Measurements from ENCODE around the gene RGS7BP.
A peak's percentile ranks its signal among the peaks of the same experiment; 100 is the strongest.

Gene RGS7BP

DNA sequence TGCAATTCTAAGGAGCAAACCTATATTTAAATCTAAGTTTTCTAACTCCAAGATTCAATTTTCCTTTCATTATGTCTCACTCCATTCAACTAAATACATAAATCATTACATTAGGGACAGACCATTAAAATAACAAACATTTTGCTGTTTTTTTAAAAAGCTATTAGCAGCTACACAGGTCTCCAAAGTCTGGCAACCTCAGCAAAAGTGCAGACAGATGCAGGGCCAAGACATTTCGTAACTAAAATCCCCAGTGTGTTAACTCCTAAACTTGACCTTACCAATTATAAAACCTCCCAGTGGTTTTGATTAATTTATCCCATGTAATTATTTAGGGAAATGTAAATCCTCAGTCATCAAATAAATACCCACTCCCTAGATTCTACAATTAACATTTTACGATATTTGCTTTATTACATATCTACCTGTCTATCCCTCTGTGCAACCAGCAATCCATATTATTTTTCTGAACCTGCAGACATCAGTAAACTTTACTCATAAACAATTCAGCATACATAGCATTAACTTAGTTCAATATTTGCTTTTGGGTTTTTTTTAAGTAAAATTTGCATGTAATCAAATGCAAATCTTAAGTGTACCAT is 64.7 kb downstream of the RGS7BP start:
- no peak for DNase-seq (ENCODE audit: low read depth in 1 of 2, low spot score in 1 of 2)
- TF ChIP-seq JUND (IDR thresholded peaks at IDR 0.05; ENCODE audit: low read depth) = no peak
- in situ Hi-C loops (cut with HindIII; ENCODE audit: low pct_unique_long_range_greater_than_20kb, low sequenced_read_pairs) = no loop called here

GRCh38 chr5:64575561-64575960 is 69.7 kb downstream of the RGS7BP start:
- in situ Hi-C loops (cut with HindIII; ENCODE audit: low pct_unique_long_range_greater_than_20kb, low sequenced_read_pairs) = no loop called here
- TF ChIP-seq JUND (IDR thresholded peaks at IDR 0.05; ENCODE audit: low read depth) = no peak
- DNase-seq (ENCODE audit: low read depth in 1 of 2, low spot score in 1 of 2) = no peak

DNA sequence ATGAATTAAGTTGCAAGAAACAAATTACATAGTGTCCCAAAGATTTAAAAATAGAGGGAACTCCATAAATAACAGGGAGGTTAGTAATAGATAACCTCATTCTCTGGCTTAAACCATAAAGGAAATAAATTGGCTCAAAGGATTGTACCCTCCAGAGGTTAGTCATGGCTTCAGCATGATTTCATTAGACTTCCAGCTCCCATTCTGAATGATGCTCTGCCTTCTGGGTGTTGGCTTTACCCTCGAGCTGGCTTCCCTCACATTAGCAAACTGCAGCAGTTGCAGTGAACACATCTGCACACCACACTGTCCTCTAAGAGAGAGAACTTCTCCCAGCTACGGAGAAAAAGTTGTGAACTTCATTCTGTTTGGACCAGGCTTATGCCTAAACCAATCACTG is 70.4 kb downstream of the RGS7BP start:
- in situ Hi-C loops (cut with HindIII; ENCODE audit: low pct_unique_long_range_greater_than_20kb, low sequenced_read_pairs) = no loop called here
- no peak for TF ChIP-seq JUND (IDR thresholded peaks at IDR 0.05; ENCODE audit: low read depth)
- no peak for DNase-seq (ENCODE audit: low read depth in 1 of 2, low spot score in 1 of 2)

DNA sequence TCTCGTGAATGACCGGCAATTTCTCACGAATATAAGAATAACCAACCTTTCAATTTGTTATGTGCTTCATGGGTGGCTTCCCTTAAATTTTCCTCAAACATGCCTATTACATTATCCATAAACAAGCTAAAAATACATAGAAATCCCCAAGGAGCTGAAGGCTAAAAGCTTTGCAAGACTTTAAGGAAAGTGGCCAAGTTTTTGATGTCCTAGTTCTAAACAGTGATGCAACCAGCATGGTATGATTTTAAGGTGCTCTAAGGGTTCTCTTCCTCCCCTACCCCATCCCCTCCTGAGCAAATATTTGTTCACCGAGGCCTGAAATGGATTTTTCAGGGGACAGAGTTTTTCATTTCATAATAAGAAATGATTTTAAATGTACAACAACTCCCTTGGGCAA is 79.8 kb downstream of the RGS7BP start:
- TF ChIP-seq JUND (IDR thresholded peaks at IDR 0.05; ENCODE audit: low read depth) = no peak
- in situ Hi-C loops (cut with HindIII; ENCODE audit: low pct_unique_long_range_greater_than_20kb, low sequenced_read_pairs) = no loop called here
- DNase-seq (ENCODE audit: low read depth in 1 of 2, low spot score in 1 of 2) = no peak

- no peak for TF ChIP-seq JUND (IDR thresholded peaks at IDR 0.05; ENCODE audit: low read depth)
- in situ Hi-C loops (cut with HindIII; ENCODE audit: low pct_unique_long_range_greater_than_20kb, low sequenced_read_pairs) = no loop called here
- no peak for DNase-seq (ENCODE audit: low read depth in 1 of 2, low spot score in 1 of 2)
Observed at GRCh38 chr5:64587370-64587769, 81.6 kb downstream of the RGS7BP start.

GRCh38 chr5:64592730-64593341 is 87.0 kb downstream of the RGS7BP start:
- in situ Hi-C loops (cut with HindIII; ENCODE audit: low pct_unique_long_range_greater_than_20kb, low sequenced_read_pairs) = no loop called here
- DNase-seq (ENCODE audit: low read depth in 1 of 2, low spot score in 1 of 2) = no peak
- TF ChIP-seq JUND (IDR thresholded peaks at IDR 0.05; ENCODE audit: low read depth) = no peak

DNA sequence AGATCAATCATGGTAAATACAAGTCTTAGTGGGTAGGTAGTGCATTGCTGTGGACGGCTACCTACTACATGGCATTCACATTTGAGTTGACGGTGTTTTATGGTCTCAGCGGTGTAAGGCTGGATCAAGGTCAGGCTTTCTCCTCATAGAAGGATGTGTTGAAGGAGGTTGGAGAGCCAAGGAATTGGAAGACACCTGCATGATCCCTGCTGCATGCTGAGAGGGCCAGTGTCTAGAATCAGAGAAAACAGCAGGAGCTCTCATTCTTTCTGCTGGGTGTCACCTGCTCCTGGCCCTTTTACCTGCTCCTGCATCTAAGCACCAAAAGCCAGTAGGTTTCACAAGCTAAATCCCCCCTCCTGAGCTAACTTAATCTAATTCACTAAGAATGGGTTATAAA is 88.2 kb downstream of the RGS7BP start:
- no peak for TF ChIP-seq JUND (IDR thresholded peaks at IDR 0.05; ENCODE audit: low read depth)
- DNase-seq (ENCODE audit: low read depth in 1 of 2, low spot score in 1 of 2) = no peak
- in situ Hi-C loops (cut with HindIII; ENCODE audit: low pct_unique_long_range_greater_than_20kb, low sequenced_read_pairs) = no loop called here

GRCh38 chr5:64594601-64595000 is 88.8 kb downstream of the RGS7BP start:
- TF ChIP-seq JUND (IDR thresholded peaks at IDR 0.05; ENCODE audit: low read depth) = no peak
- in situ Hi-C loops (cut with HindIII; ENCODE audit: low pct_unique_long_range_greater_than_20kb, low sequenced_read_pairs) = no loop called here
- DNase-seq (ENCODE audit: low read depth in 1 of 2, low spot score in 1 of 2) = peak in 1 of 2 experiments; percentile 4

DNA sequence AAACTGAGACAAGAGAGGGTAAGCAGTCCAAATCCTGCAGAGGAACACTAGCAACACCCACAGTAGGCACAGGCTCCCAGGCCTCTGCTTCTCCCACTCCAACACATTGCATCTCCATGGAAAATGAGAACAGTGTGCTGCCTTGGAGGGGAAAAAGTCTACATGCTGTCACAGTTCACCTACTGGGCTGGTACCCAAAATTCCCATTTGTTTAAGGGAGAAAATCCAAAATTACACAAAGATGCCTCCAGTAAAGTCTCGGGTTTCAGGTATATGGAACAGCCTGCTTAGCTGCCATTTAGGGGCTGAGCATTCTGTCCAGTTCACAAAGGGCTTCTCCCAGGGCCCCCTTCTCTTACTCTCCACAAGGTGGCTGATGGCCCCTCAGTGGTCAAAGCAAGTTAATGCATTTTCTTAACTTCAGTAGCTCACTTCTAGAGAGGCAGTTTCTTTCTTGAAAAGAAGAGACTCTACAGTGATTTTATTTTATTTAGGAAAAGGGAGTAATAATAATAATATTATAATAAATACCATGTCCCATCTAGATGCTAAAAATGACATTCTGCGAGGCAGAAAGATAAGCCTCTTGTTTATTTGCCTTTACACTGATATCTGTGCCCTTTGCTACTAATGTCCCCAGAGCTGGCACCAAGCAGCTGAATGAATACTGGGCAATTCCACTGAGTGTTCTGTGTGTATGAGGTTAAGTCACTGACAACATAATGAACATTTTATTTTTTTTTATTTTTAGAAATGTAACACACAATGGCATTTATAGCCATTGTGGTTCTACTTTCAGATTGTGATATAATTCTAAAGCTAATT is 89.4 kb downstream of the RGS7BP start:
- in situ Hi-C loops (cut with HindIII; ENCODE audit: low pct_unique_long_range_greater_than_20kb, low sequenced_read_pairs) = no loop called here
- TF ChIP-seq JUND (IDR thresholded peaks at IDR 0.05; ENCODE audit: low read depth) = no peak
- DNase-seq (ENCODE audit: low read depth in 1 of 2, low spot score in 1 of 2) = peak in 1 of 2 experiments; percentile 27

GRCh38 chr5:64599226-64599625 is 93.4 kb downstream of the RGS7BP start:
- no peak for TF ChIP-seq JUND (IDR thresholded peaks at IDR 0.05; ENCODE audit: low read depth)
- DNase-seq (ENCODE audit: low read depth in 1 of 2, low spot score in 1 of 2) = no peak
- in situ Hi-C loops (cut with HindIII; ENCODE audit: low pct_unique_long_range_greater_than_20kb, low sequenced_read_pairs) = no loop called here

DNA sequence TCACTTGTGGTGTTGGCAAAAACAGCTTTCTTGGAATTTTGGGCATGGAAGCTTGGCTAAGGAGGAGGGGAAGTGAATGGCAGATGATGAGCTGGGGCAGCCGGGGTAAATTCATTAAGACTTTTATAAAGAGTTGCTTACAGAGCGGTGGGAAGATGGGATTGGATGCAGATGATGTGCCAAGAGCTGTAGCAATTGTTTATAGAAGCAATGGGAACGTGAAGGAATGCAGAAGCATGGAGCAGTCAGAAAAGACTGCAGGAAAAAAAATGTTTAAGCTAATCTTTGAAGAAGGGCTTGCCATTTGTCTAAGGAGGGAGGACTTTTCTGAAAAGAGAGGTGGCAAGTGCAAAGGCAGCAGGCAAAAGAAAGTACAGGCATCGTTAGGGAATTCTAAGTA is 97.9 kb downstream of the RGS7BP start:
- TF ChIP-seq JUND (IDR thresholded peaks at IDR 0.05; ENCODE audit: low read depth) = no peak
- in situ Hi-C loops (cut with HindIII; ENCODE audit: low pct_unique_long_range_greater_than_20kb, low sequenced_read_pairs) = no loop called here
- no peak for DNase-seq (ENCODE audit: low read depth in 1 of 2, low spot score in 1 of 2)

DNA sequence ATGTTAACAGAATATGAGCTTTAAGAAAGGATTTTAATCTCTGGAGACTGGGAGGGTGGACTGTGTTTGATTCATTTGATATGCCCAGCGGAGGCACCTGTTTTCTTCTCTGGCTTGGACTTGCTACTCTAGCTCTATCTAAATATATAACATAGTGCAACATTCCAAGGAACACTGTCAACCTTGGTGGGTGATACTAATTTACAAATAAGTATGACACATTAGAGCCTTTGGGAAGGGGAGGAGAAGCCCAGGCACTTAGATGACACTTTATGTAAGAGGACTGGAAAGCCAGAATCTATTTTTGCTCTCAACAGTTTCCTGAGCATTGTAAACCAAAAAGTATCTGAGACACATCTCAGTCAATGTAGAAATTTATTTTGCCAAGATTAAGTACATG is 101.1 kb downstream of the RGS7BP start:
- no peak for DNase-seq (ENCODE audit: low read depth in 1 of 2, low spot score in 1 of 2)
- no peak for TF ChIP-seq JUND (IDR thresholded peaks at IDR 0.05; ENCODE audit: low read depth)
- in situ Hi-C loops (cut with HindIII; ENCODE audit: low pct_unique_long_range_greater_than_20kb, low sequenced_read_pairs) = no loop called here

GRCh38 chr5:64612344-64612961 is 106.6 kb downstream of the RGS7BP start:
- peak; percentile 38 to 80 for DNase-seq (ENCODE audit: low read depth in 1 of 2, low spot score in 1 of 2)
- in situ Hi-C loops (cut with HindIII; ENCODE audit: low pct_unique_long_range_greater_than_20kb, low sequenced_read_pairs) = no loop called here

More at GRCh38 chr5:64612344-64612961, 106.6 kb downstream of the RGS7BP start:
- TF ChIP-seq JUND (IDR thresholded peaks at IDR 0.05; ENCODE audit: low read depth) = no peak
